Measurements from ENCODE around the gene RAB7B.

DNA sequence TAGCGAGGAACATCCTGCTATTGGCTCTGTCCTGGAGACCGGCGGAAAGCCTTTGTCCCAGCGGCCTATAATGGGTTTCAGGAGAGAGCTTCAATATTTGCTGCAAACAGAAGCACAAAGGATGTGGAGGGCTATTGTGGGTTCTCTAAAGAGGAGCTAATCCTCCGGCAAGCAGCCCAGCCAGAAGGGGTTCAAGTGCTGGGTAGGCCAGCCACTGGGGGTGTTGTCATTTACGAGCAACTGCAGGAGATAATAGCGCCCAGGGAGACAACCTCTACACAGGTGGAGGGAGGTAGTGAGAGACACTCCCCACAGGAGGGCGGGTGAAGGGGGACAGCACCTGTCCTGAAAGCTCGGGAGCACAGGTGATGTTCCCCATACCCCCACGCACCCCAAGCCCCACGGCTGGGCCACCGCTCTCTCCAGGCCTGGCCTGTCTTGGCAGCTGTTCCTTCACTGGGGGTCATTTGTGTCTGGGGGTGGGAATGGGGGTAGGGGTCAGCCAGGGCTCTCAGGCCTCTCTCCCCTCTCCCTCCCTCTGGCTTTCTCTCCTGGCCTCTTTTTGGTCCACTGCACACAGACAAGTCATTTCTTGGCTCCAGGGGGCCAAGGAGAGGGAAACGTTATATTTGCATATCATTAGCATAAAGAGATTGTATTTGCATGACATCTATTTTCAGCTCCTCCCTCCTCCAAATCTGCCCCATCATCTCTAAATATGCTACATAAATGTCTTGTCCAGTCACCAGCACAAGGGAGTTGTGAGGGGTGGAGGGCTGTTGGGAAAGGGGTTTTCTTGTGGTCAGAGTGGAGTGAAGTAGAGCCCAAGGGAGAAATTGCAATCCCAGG, 37.9 kb downstream of the RAB7B start:
- TF ChIP-seq, protein P1, sequence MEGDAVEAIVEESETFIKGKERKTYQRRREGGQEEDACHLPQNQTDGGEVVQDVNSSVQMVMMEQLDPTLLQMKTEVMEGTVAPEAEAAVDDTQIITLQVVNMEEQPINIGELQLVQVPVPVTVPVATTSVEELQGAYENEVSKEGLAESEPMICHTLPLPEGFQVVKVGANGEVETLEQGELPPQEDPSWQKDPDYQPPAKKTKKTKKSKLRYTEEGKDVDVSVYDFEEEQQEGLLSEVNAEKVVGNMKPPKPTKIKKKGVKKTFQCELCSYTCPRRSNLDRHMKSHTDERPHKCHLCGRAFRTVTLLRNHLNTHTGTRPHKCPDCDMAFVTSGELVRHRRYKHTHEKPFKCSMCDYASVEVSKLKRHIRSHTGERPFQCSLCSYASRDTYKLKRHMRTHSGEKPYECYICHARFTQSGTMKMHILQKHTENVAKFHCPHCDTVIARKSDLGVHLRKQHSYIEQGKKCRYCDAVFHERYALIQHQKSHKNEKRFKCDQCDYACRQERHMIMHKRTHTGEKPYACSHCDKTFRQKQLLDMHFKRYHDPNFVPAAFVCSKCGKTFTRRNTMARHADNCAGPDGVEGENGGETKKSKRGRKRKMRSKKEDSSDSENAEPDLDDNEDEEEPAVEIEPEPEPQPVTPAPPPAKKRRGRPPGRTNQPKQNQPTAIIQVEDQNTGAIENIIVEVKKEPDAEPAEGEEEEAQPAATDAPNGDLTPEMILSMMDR (IDR thresholded peaks at IDR 0.05 in 4 of 5, conservative IDR thresholded peaks at IDR 0.05 in 1 of 5) = no peak
- no peak for TF ChIP-seq POLR2A (IDR thresholded peaks at IDR 0.05)
